Fibroblast of lung (primary cell): ENCODE measurements around the gene ADRA1B.

Source experiments
- EZH2 ChIP-seq: IDR thresholded peaks from 2 replicates; pipeline ENCODE4 v1.5.1; 2012; ENCODE audit warnings: low read length, control low read depth, mild to moderate bottlenecking; ENCODE audit errors: missing control alignments
- TF ChIP-seq, protein P1 (sequence below), 2 donors: IDR thresholded peaks in 1 of 2; conservative IDR thresholded peaks in 1 of 2; 1 replicate in 1 of 2; 2 replicates in 1 of 2; pipeline ENCODE4 v1.5.1; 2011 to 2012; ENCODE audit warnings: low read length in 2 of 2, control low read depth in 1 of 2, inconsistent platforms in 1 of 2, low read depth in 1 of 2, mild to moderate bottlenecking in 1 of 2

DNA sequence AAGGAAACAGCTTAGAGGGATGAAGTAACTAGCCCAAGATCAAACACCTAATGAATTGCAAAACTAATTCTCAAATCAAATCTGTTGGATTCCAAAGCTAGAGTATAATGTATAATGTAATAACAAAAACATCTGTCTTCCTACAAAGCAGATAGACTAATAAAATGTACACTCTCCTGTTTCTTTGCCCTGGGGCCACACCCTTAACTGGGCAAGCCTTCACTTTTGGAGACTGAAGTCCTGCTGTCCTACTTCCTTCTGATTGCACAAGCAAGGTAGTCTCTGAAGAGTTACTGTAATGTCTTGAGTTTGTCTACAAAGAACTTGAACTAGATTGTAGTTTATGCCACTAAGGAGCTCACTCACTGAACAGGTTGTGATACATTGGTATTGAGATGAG is 95.2 kb downstream of the ADRA1B start:
- TF ChIP-seq, protein P1, sequence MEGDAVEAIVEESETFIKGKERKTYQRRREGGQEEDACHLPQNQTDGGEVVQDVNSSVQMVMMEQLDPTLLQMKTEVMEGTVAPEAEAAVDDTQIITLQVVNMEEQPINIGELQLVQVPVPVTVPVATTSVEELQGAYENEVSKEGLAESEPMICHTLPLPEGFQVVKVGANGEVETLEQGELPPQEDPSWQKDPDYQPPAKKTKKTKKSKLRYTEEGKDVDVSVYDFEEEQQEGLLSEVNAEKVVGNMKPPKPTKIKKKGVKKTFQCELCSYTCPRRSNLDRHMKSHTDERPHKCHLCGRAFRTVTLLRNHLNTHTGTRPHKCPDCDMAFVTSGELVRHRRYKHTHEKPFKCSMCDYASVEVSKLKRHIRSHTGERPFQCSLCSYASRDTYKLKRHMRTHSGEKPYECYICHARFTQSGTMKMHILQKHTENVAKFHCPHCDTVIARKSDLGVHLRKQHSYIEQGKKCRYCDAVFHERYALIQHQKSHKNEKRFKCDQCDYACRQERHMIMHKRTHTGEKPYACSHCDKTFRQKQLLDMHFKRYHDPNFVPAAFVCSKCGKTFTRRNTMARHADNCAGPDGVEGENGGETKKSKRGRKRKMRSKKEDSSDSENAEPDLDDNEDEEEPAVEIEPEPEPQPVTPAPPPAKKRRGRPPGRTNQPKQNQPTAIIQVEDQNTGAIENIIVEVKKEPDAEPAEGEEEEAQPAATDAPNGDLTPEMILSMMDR (conservative IDR thresholded peaks at IDR 0.05 in 1 of 2, IDR thresholded peaks at IDR 0.05 in 1 of 2; ENCODE audit: low read depth in 1 of 2, low read length in 2 of 2) = no peak
- no peak for TF ChIP-seq EZH2
